Loucy (cell line): ENCODE data around the gene HIGD1C.

Experiments used
- EZH2phosphoT487 ChIP-seq: fragments of 200-600 bp; IDR thresholded peaks from 2 replicates; pipeline ENCODE4 v1.6.1; 2018; ENCODE audit warnings: antibody characterized with exemption, mild to moderate bottlenecking, moderate library complexity, borderline replicate concordance
- TF ChIP-seq, protein P1 (sequence below): fragments of 200-600 bp; sonication (generic); conservative IDR thresholded peaks from 2 replicates; pipeline ENCODE4 v1.5.1; 2014; ENCODE audit warnings: mild to moderate bottlenecking, antibody characterized with exemption, low read length

DNA sequence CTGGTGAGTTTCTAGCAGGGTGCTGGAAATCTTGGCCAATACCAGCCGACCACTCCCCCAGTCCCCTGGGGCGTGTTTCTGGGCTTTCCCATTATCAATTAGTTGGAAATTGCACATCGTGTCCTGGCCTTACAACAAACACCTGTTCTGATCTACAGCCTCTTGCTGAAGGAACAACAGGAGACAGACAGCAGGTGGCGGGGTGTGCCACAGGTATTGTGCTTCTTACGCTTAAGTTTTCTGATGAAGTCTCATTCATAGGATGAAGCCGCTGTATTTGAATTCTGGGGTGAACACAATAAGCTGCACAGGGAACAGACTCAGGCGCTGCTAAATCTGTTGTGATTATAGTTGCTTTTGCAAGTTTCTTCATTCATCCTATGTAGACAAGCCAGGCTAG, 703 bp downstream of the HIGD1C start:
- TF ChIP-seq, protein P1, sequence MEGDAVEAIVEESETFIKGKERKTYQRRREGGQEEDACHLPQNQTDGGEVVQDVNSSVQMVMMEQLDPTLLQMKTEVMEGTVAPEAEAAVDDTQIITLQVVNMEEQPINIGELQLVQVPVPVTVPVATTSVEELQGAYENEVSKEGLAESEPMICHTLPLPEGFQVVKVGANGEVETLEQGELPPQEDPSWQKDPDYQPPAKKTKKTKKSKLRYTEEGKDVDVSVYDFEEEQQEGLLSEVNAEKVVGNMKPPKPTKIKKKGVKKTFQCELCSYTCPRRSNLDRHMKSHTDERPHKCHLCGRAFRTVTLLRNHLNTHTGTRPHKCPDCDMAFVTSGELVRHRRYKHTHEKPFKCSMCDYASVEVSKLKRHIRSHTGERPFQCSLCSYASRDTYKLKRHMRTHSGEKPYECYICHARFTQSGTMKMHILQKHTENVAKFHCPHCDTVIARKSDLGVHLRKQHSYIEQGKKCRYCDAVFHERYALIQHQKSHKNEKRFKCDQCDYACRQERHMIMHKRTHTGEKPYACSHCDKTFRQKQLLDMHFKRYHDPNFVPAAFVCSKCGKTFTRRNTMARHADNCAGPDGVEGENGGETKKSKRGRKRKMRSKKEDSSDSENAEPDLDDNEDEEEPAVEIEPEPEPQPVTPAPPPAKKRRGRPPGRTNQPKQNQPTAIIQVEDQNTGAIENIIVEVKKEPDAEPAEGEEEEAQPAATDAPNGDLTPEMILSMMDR, result no peak
- TF ChIP-seq EZH2phosphoT487, result no peak
